ENCODE results near the gene MTIF2. TPM values are rescaled to one million over a fixed set of nuclear protein-coding genes. Genes with fewer than 3 reads are reported as not detected.

Gene MTIF2
- total and polyA plus RNA-seq, 2 donors (not counting 3 experiments of a cell fraction or from before 2014, with no cell fraction given) = 9.3 to 26.9 TPM

DNA sequence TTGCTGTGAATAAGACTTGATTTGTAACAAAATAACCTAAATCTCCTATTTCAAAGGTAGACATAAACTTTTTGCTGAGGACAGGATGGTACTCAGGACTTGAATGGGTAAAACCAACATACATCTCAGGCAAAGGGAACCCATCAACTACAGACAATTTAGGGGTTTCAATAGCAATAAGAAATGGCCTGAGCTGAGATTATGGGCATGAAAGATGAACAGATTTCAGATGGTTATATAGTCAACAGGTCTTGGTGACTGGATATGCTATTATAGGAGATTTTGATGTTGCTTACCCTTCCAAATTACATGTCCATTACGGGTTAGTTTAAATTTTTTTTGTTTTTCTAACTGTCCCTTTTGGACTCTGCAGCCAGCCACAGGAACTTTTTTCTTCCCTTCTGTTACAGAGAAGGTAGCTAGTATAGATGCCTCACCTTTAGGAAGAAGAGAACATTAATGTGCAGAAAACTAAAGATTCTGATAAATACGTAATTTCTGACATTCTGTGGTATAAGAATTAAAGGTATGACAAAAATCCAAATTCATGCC lies 32.0 kb downstream of the MTIF2 start:
- Histone ChIP-seq H2AFZ (ENCODE audit: low read depth, low read length) (no peak overlapping the region), H3K79me2 (ENCODE audit: control insufficient read depth, insufficient read depth, low read length) (peaks cover 26% of the 10 kb centered on the region), H3K4me2 (ENCODE audit: insufficient read depth, low read length) (no peak overlapping the region), H3K4me1 (ENCODE audit: control insufficient read depth, extremely low read depth, insufficient read depth, low read length) (peaks cover 21% of the 10 kb centered on the region), H3K9me3 (replicated peaks; ENCODE audit: control insufficient read depth, insufficient read depth, low read length) (no peaks in the 10 kb centered on the region), H3K27ac (ENCODE audit: insufficient read depth, low read depth, low read length) (no peak overlapping the region), H3K4me3 (replicated peaks in 1 of 3; ENCODE audit: insufficient read depth in 1 of 3, low read depth in 1 of 3, low read length in 3 of 3) (no peak overlapping the region), H3K9ac (replicated peaks; ENCODE audit: extremely low read depth, insufficient read depth, low read length) (no peak overlapping the region), H4K20me1 (replicated peaks; ENCODE audit: control insufficient read depth, extremely low read depth, insufficient read depth, low read length) (no peaks in the 10 kb centered on the region), H3K36me3 (ENCODE audit: control insufficient read depth in 2 of 2, extremely low read depth in 1 of 2, insufficient read depth in 2 of 2, low read length in 2 of 2) (peaks cover 12 to 33% of the 10 kb centered on the region in 2 experiments), H3K9me1 (replicated peaks; ENCODE audit: control insufficient read depth, extremely low read depth, insufficient read depth, low read length) (no peaks in the 10 kb centered on the region), H3K27me3 (ENCODE audit: control insufficient read depth in 2 of 2, insufficient read depth in 2 of 2, low read length in 2 of 2) (no peaks in the 10 kb centered on the region)
- BruUV-seq (replicated peaks) = no TSS peak
- ChIA-PET CTCF (interaction anchor here (0.6 to 1.8 kb wide), 2 partner anchors 14 to 337 kb away, joined by 3 to 4 read pairs; no protein-coding TSS in a partner anchor), POLR2A (interaction anchor here (1.1 kb wide), 1 partner anchor 12 kb away, joined by 3 read pairs; no protein-coding TSS in a partner anchor)
- DNase-seq (ENCODE audit: low read depth, low spot score) (no peak), FAIRE-seq (no peak)
- TF ChIP-seq, protein P1, sequence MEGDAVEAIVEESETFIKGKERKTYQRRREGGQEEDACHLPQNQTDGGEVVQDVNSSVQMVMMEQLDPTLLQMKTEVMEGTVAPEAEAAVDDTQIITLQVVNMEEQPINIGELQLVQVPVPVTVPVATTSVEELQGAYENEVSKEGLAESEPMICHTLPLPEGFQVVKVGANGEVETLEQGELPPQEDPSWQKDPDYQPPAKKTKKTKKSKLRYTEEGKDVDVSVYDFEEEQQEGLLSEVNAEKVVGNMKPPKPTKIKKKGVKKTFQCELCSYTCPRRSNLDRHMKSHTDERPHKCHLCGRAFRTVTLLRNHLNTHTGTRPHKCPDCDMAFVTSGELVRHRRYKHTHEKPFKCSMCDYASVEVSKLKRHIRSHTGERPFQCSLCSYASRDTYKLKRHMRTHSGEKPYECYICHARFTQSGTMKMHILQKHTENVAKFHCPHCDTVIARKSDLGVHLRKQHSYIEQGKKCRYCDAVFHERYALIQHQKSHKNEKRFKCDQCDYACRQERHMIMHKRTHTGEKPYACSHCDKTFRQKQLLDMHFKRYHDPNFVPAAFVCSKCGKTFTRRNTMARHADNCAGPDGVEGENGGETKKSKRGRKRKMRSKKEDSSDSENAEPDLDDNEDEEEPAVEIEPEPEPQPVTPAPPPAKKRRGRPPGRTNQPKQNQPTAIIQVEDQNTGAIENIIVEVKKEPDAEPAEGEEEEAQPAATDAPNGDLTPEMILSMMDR (IDR thresholded peaks at IDR 0.05; ENCODE audit: extremely low read depth in 1 of 2, insufficient read depth in 1 of 2, low read depth in 1 of 2, low read length in 2 of 2) = no peak
- TF ChIP-seq FOS (IDR thresholded peaks at IDR 0.05; ENCODE audit: borderline replicate concordance, insufficient read depth, low read length) (no peak), MYC (IDR thresholded peaks at IDR 0.05; ENCODE audit: low read depth, low read length) (no peak), POLR2A (IDR thresholded peaks at IDR 0.05; ENCODE audit: low read depth, low read length) (peak; percentile 69), GATA2 (IDR thresholded peaks at IDR 0.05; ENCODE audit: insufficient read depth, insufficient read length, low read depth, low read length) (no peak), POLR2AphosphoS5 (IDR thresholded peaks at IDR 0.05; ENCODE audit: insufficient read depth, low read depth, low read length) (peak; percentile 75)
- TF ChIP-seq, protein P2, sequence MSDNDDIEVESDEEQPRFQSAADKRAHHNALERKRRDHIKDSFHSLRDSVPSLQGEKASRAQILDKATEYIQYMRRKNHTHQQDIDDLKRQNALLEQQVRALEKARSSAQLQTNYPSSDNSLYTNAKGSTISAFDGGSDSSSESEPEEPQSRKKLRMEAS (IDR thresholded peaks at IDR 0.05; ENCODE audit: insufficient read depth, insufficient read length) = no peak
- intact Hi-C loops (cut with micrococcal nuclease) (loop anchor here (10.0 kb wide), 1 partner anchor 278 kb away; the partner anchor contains the start of gene CFAP36), dilution Hi-C loops (cut with MboI; ENCODE audit: extremely low pct_ligation_motif_present, low sequenced_read_pairs) (no loop called here)
